Type B pancreatic cell (in vitro differentiated cells): ENCODE results near the gene BCR. TPM values are rescaled to one million over a fixed set of nuclear protein-coding genes. Genes with fewer than 3 reads are reported as not detected.

Source experiments
- DNase-seq: peaks from one replicate; pipeline ENCODE4 v3.0.0; 2021; ENCODE audit warnings: mixed read lengths; ENCODE audit not compliant: unreplicated experiment; ENCODE audit errors: extremely low spot score
- H3K27ac Mint-ChIP-seq: 2 replicates; pipeline ENCODE4 v1.8.0; 2021; ENCODE audit warnings: mild to moderate bottlenecking, mixed read lengths
- H3K27me3 Mint-ChIP-seq: 2 replicates; pipeline ENCODE4 v1.8.0; 2021; ENCODE audit warnings: mixed read lengths
- H3K36me3 Mint-ChIP-seq: 2 replicates; pipeline ENCODE4 v1.8.0; 2021; ENCODE audit warnings: mixed read lengths
- H3K4me1 Mint-ChIP-seq: one replicate; pipeline ENCODE4 v1.8.0; 2021; ENCODE audit warnings: mixed read lengths; ENCODE audit not compliant: unreplicated experiment
- H3K4me3 Mint-ChIP-seq: 2 replicates; pipeline ENCODE4 v1.8.0; 2021; ENCODE audit warnings: mild to moderate bottlenecking, mixed read lengths
- H3K9me3 Mint-ChIP-seq: 2 replicates; pipeline ENCODE4 v1.8.0; 2021; ENCODE audit warnings: mixed read lengths
- total RNA-seq: library from RNA; stranded (reverse); gene quantifications from 2 replicates; pipeline ENCODE4 v1.2.1, GENCODE V29; 2021; ENCODE audit warnings: low replicate concordance
- TF ChIP-seq, protein P1 (sequence below): fragments of 200-600 bp; sonication (generic); conservative IDR thresholded peaks from 2 replicates; pipeline ENCODE4 v1.5.0; 2021; ENCODE audit warnings: antibody characterized with exemption, mild to moderate bottlenecking

The BCR gene
- total RNA-seq, 1 donor from 2014 or later = 61.2 TPM

- H3K36me3 Mint-ChIP-seq = no peaks in the 10 kb centered on the region
- DNase-seq = no peak
- H3K9me3 Mint-ChIP-seq = no peaks in the 10 kb centered on the region
- H3K27me3 Mint-ChIP-seq = no peaks in the 10 kb centered on the region
- no peak overlapping the region for H3K27ac Mint-ChIP-seq
- peaks cover 4% of the 10 kb centered on the region for H3K4me1 Mint-ChIP-seq
- H3K4me3 Mint-ChIP-seq = no peak overlapping the region
- TF ChIP-seq, protein P1, sequence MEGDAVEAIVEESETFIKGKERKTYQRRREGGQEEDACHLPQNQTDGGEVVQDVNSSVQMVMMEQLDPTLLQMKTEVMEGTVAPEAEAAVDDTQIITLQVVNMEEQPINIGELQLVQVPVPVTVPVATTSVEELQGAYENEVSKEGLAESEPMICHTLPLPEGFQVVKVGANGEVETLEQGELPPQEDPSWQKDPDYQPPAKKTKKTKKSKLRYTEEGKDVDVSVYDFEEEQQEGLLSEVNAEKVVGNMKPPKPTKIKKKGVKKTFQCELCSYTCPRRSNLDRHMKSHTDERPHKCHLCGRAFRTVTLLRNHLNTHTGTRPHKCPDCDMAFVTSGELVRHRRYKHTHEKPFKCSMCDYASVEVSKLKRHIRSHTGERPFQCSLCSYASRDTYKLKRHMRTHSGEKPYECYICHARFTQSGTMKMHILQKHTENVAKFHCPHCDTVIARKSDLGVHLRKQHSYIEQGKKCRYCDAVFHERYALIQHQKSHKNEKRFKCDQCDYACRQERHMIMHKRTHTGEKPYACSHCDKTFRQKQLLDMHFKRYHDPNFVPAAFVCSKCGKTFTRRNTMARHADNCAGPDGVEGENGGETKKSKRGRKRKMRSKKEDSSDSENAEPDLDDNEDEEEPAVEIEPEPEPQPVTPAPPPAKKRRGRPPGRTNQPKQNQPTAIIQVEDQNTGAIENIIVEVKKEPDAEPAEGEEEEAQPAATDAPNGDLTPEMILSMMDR = no peak
These were observed 82.4 kb downstream of the BCR start for GRCh38 chr22:23262518-23263332.

GRCh38 chr22:23263651-23264555 is 83.6 kb downstream of the BCR start:
- H3K9me3 Mint-ChIP-seq = no peaks in the 10 kb centered on the region
- H3K27me3 Mint-ChIP-seq = no peaks in the 10 kb centered on the region
- H3K36me3 Mint-ChIP-seq = no peaks in the 10 kb centered on the region
- TF ChIP-seq, protein P1 = no peak
- no peak overlapping the region for H3K4me3 Mint-ChIP-seq
- peaks cover 10% of the 10 kb centered on the region for H3K4me1 Mint-ChIP-seq
- H3K27ac Mint-ChIP-seq = no peak overlapping the region
- DNase-seq = no peak

DNA sequence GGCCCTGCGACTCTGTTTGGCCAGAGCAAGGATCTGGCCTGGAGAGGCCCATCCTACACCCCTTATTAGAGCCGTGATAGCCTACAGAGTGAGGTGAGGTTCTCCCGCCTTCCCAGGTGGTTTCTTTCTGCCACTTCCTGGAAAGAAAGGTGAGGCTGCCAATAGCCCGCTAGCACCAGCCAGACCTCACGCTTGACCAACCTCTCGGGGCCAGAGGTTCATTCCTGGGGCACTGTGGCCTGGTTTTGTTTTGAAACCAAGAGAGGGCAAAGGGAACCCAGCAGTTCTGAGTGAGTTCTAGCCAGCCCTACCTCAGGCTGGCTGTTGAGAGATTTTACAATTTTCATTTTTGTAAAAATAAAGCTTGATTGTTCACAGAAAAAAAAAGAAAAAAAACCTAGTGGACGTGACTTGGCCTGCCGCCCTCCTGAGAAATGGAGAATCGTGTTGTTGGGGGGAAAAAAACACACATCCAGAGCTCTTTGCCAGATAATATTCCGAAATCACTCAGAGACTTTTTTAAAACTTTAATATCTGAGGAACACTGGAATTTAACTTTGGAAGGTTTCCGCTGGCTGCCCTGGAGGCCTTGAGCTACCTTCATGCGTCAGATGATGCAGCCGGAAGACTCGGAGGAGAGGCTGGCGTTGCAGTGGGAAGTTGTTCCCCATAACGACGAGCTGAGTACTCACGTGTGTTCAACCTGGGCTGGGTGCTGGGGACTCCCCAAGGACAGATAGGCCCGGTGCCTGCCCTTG is 84.5 kb downstream of the BCR start:
- Mint-ChIP-seq H3K36me3 (no peaks in the 10 kb centered on the region), H3K4me1 (peaks cover 16% of the 10 kb centered on the region), H3K9me3 (no peaks in the 10 kb centered on the region), H3K27ac (no peak overlapping the region), H3K4me3 (no peak overlapping the region), H3K27me3 (no peaks in the 10 kb centered on the region)
- TF ChIP-seq, protein P1 = no peak
- DNase-seq = no peak

DNA sequence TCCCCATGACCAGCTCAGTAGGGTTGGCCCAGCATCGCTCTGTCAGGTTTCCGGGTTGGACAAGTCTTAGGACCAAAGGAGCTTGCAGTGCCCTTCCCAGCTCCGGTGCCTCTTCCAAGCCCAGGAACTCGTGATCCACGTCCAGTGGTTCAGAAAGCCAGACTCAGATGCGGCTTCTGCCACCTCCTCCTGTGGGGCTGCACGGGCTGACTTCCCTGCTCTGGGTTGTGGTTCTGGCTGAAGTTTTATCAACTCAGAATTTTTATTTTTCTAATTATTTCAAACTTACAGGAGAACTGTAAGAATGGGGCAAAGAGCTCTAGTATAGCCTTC is 85.0 kb downstream of the BCR start:
- H3K27ac Mint-ChIP-seq = no peak overlapping the region
- TF ChIP-seq, protein P1 = no peak
- no peak for DNase-seq
- no peak overlapping the region for H3K4me3 Mint-ChIP-seq
- no peaks in the 10 kb centered on the region for H3K36me3 Mint-ChIP-seq
- no peaks in the 10 kb centered on the region for H3K9me3 Mint-ChIP-seq
- H3K4me1 Mint-ChIP-seq = peaks cover 21% of the 10 kb centered on the region
- H3K27me3 Mint-ChIP-seq = no peaks in the 10 kb centered on the region

DNA sequence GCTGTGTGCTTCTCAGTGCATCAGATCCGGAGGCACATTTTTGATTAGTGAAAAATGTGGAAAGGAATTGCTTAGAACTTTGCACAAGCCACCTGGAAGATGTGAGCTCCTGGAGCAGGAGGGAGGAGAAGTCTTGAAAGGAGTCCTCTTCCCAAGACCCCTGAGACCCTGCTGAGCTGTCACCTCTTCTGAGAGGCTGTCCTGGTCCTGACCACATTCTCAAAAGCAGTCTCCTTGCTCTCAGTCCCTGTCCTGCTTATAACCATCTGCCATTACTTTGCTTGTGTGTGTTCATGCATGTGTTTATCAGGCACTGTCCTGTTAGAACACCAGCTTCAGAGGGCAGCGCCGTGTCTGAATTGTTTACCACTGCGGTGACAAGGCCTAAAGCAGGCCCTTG is 86.5 kb downstream of the BCR start:
- Mint-ChIP-seq H3K27ac (no peak overlapping the region), H3K4me1 (peaks cover 24% of the 10 kb centered on the region), H3K9me3 (no peaks in the 10 kb centered on the region), H3K36me3 (no peaks in the 10 kb centered on the region), H3K27me3 (no peaks in the 10 kb centered on the region), H3K4me3 (no peak overlapping the region)
- DNase-seq = no peak
- TF ChIP-seq, protein P1 = no peak
